H9 (cell line): Measurements from ENCODE around the gene NAXD. TPM values are rescaled to one million over a fixed set of nuclear protein-coding genes. Genes with fewer than 3 reads are reported as not detected.

ENCODE experiments used
- DNase-seq: peaks from one replicate; pipeline ENCODE4 v3.0.0-alpha.2; 2017
- H2AFZ ChIP-seq: one replicate; pipeline ENCODE4 v1.6.1; 2013; ENCODE audit warnings: mild to moderate bottlenecking, low read length, control low read depth, moderate library complexity
- H2AK5ac ChIP-seq: 2 replicates; pipeline ENCODE4 v1.6.1; 2013; ENCODE audit warnings: low read length, control low read depth, mixed read lengths; ENCODE audit not compliant: insufficient read length
- H2BK120ac ChIP-seq: one replicate; pipeline ENCODE4 v1.6.1; 2013; ENCODE audit warnings: low read depth, mild to moderate bottlenecking, low read length, control low read depth, inconsistent platforms; ENCODE audit not compliant: poor library complexity, severe bottlenecking
- H2BK12ac ChIP-seq: 2 replicates; pipeline ENCODE4 v1.6.1; 2013; ENCODE audit warnings: low read length, control low read depth, mixed read lengths, low read depth; ENCODE audit not compliant: insufficient read length
- H2BK15ac ChIP-seq: 2 replicates; pipeline ENCODE4 v1.6.1; 2013; ENCODE audit warnings: low read depth, low read length, control low read depth
- H2BK20ac ChIP-seq: one replicate; pipeline ENCODE4 v1.6.1; 2013; ENCODE audit warnings: low read depth, mild to moderate bottlenecking, low read length, control low read depth, inconsistent platforms; ENCODE audit not compliant: poor library complexity, severe bottlenecking
- H2BK5ac ChIP-seq: 2 replicates; pipeline ENCODE4 v1.6.1; 2013; ENCODE audit warnings: low read length, control low read depth, mixed read lengths; ENCODE audit not compliant: insufficient read length
- H3K14ac ChIP-seq: 2 replicates; pipeline ENCODE4 v1.6.1; 2013; ENCODE audit warnings: low read length, control low read depth; ENCODE audit not compliant: insufficient read depth
- H3K18ac ChIP-seq: 2 replicates; pipeline ENCODE4 v1.6.1; 2013; ENCODE audit warnings: low read depth, mild to moderate bottlenecking, mixed read lengths, low read length, control low read depth; ENCODE audit not compliant: insufficient read length
- H3K23ac ChIP-seq: 2 replicates; pipeline ENCODE4 v1.6.1; 2013; ENCODE audit warnings: low read length, control low read depth, mixed read lengths, low read depth; ENCODE audit not compliant: insufficient read length
- H3K23me2 ChIP-seq: 2 replicates; pipeline ENCODE4 v1.6.1; 2013; ENCODE audit warnings: low read depth, mild to moderate bottlenecking, mixed read lengths, low read length, control low read depth; ENCODE audit not compliant: insufficient read length, poor library complexity, severe bottlenecking
- H3K27ac ChIP-seq: 2 replicates; pipeline ENCODE4 v1.5.1; 2013; ENCODE audit warnings: low read length, control low read depth, mixed read lengths, low read depth; ENCODE audit not compliant: insufficient read length
- H3K27me3 ChIP-seq: 2 replicates; pipeline ENCODE4 v1.6.1; 2013; ENCODE audit warnings: low read length, control low read depth, inconsistent platforms; ENCODE audit not compliant: insufficient read depth
- H3K4ac ChIP-seq: 2 replicates; pipeline ENCODE4 v1.6.1; 2013; ENCODE audit warnings: low read depth, mild to moderate bottlenecking, control low read depth, inconsistent platforms, low read length, moderate library complexity
- H3K4me1 ChIP-seq: 2 replicates; pipeline ENCODE4 v1.6.1; 2013; ENCODE audit warnings: low read length, control low read depth, inconsistent platforms; ENCODE audit not compliant: insufficient read depth
- H3K4me2 ChIP-seq: 2 replicates; pipeline ENCODE4 v1.6.1; 2013; ENCODE audit warnings: low read length, control low read depth, mixed read lengths; ENCODE audit not compliant: insufficient read length, insufficient read depth
- H3K56ac ChIP-seq: 2 replicates; pipeline ENCODE4 v1.6.1; 2013; ENCODE audit warnings: low read depth, mild to moderate bottlenecking, mixed read lengths, low read length, control low read depth; ENCODE audit not compliant: insufficient read length
- H3K79me1 ChIP-seq: 2 replicates; pipeline ENCODE4 v1.6.1; 2013; ENCODE audit warnings: low read depth, mild to moderate bottlenecking, moderate library complexity, low read length, control low read depth, inconsistent platforms; ENCODE audit not compliant: insufficient read depth, poor library complexity, severe bottlenecking
- H3K79me2 ChIP-seq: 2 replicates; pipeline ENCODE4 v1.6.1; 2013; ENCODE audit warnings: low read length, control low read depth, inconsistent platforms; ENCODE audit not compliant: insufficient read depth
- H3K9ac ChIP-seq: 2 replicates; pipeline ENCODE4 v1.6.1; 2013; ENCODE audit warnings: low read length, control low read depth, mixed read lengths; ENCODE audit not compliant: insufficient read length; ENCODE audit errors: extremely low read depth
- H3K9me3 ChIP-seq: one replicate; pipeline ENCODE4 v1.6.1; 2013; ENCODE audit warnings: low read depth, low read length, inconsistent platforms; ENCODE audit not compliant: control insufficient read depth
- H3T11ph ChIP-seq: one replicate; pipeline ENCODE4 v1.6.1; 2013; ENCODE audit warnings: mild to moderate bottlenecking, low read length, control low read depth, inconsistent platforms
- H4K20me1 ChIP-seq: one replicate; pipeline ENCODE4 v1.6.1; 2013; ENCODE audit not compliant: control insufficient read depth, insufficient read length, insufficient read depth
- H4K5ac ChIP-seq: 2 replicates; pipeline ENCODE4 v1.6.1; 2013; ENCODE audit warnings: low read depth, mild to moderate bottlenecking, mixed read lengths, low read length, control low read depth; ENCODE audit not compliant: insufficient read length
- H4K8ac ChIP-seq: replicated peaks from 2 replicates; pipeline ENCODE4 v1.6.1; 2013; ENCODE audit warnings: low read length, control low read depth, mixed read lengths, low read depth; ENCODE audit not compliant: insufficient read length
- H4K91ac ChIP-seq: 2 replicates; pipeline ENCODE4 v1.6.1; 2013; ENCODE audit warnings: low read depth, mild to moderate bottlenecking, moderate library complexity, mixed read lengths, low read length, control low read depth; ENCODE audit not compliant: insufficient read length
- H3K27ac Mint-ChIP-seq, 3 experiments: 2 replicates in 2 of 3; 3 replicates in 1 of 3; pipeline ENCODE4 v1.8.0; 2020 to 2021; ENCODE audit warnings: mixed read lengths in 3 of 3, mild to moderate bottlenecking in 1 of 3, moderate library complexity in 1 of 3
- H3K27me3 Mint-ChIP-seq: 2 replicates; pipeline ENCODE4 v1.8.0; 2021; ENCODE audit warnings: low read depth, mild to moderate bottlenecking, moderate library complexity, mixed read lengths
- H3K36me3 Mint-ChIP-seq, 3 experiments: 2 replicates in 2 of 3; 3 replicates in 1 of 3; pipeline ENCODE4 v1.8.0; 2020 to 2021; ENCODE audit warnings: low read depth in 3 of 3, mixed read lengths in 3 of 3; ENCODE audit not compliant: insufficient read depth in 1 of 3
- H3K4me1 Mint-ChIP-seq, 2 experiments: 2 replicates each; pipeline ENCODE4 v1.8.0; 2020; ENCODE audit warnings: mixed read lengths in 2 of 2
- H3K4me3 Mint-ChIP-seq, 2 experiments: 2 replicates in 1 of 2; 3 replicates in 1 of 2; pipeline ENCODE4 v1.8.0; 2020 to 2021; ENCODE audit warnings: mild to moderate bottlenecking in 2 of 2, mixed read lengths in 2 of 2, moderate library complexity in 1 of 2
- H3K9me3 Mint-ChIP-seq, 2 experiments: 2 replicates in 1 of 2; 3 replicates in 1 of 2; pipeline ENCODE4 v1.8.0; 2020; ENCODE audit warnings: mild to moderate bottlenecking in 2 of 2, mixed read lengths in 2 of 2, moderate library complexity in 1 of 2
- CTCF ChIP-seq: fragments of 200-600 bp; sonication (generic); conservative IDR thresholded peaks from 3 replicates; pipeline ENCODE4 v1.8.0; 2021; ENCODE audit warnings: antibody characterized with exemption, mild to moderate bottlenecking
- WGBS: extraction: QIAGEN DNeasy Blood & Tissue Kit; methylation state at CpG from one replicate; pipeline ENCODE4 v1.1.7; 2013; ENCODE audit warnings: missing lambda C conversion rate, low lambda C conversion rate, mixed read lengths; ENCODE audit not compliant: insufficient read length; ENCODE audit errors: extremely low coverage; 5-methylcytosine and 5-hydroxymethylcytosine counted together
- total RNA-seq: library from RNA; stranded (reverse); gene quantifications from 2 replicates; pipeline ENCODE4 v1.2.1, GENCODE V29; 2021

The NAXD gene
- total RNA-seq, 1 experiment from 2014 or later, result 25.5 TPM

- H4K91ac ChIP-seq, result no peak overlapping the region
- no peaks in the 10 kb centered on the region for H3K9me3 ChIP-seq
- no peak overlapping the region for H3K56ac ChIP-seq
- H2AFZ ChIP-seq, result no peak overlapping the region
- H3K79me2 ChIP-seq, result no peaks in the 10 kb centered on the region
- Mint-ChIP-seq H3K27ac (0 out of 7 replicates have a peak overlapping the region, but pooled peaks of 1 of the 3 experiments have one; percentile 26), H3K36me3 (peaks cover 2 to 20% (median 13%) of the 10 kb centered on the region in 3 experiments; a peak in 6 of 7 replicates), H3K4me1 (peaks cover 2 to 8% of the 10 kb centered on the region in 2 experiments), H3K9me3 (no peaks in the 10 kb centered on the region), H3K4me3 (no peak overlapping the region), H3K27me3 (no peaks in the 10 kb centered on the region)
- no peak overlapping the region for H3K23ac ChIP-seq
- H4K5ac ChIP-seq, result no peak overlapping the region
- H2BK12ac ChIP-seq, result no peak overlapping the region
- no peak overlapping the region for H3K9ac ChIP-seq
- H3K23me2 ChIP-seq, result no peaks in the 10 kb centered on the region
- DNase-seq, result no peak
- no peak overlapping the region for H2AK5ac ChIP-seq
- WGBS, result no CpG with 5 or more reads among the region's 14 CpGs
- H3K4ac ChIP-seq, result no peak overlapping the region
- H3K79me1 ChIP-seq, result no peaks in the 10 kb centered on the region
- no peak overlapping the region for H2BK20ac ChIP-seq
- H3K4me1 ChIP-seq, result peaks cover 2% of the 10 kb centered on the region; the same call in 1 of the 2 replicates
- H3K14ac ChIP-seq, result no peak overlapping the region; the same call in 1 of the 2 replicates
- no peak overlapping the region for H3K4me2 ChIP-seq
- no peak overlapping the region for H3K18ac ChIP-seq
- H2BK15ac ChIP-seq, result no peak overlapping the region
- no peak overlapping the region for H4K8ac ChIP-seq
- H2BK5ac ChIP-seq, result no peak overlapping the region
- H3K27me3 ChIP-seq, result no peaks in the 10 kb centered on the region
- no peak for TF ChIP-seq CTCF
- H2BK120ac ChIP-seq, result no peak overlapping the region
- H3K27ac ChIP-seq, result no peak overlapping the region
- H3T11ph ChIP-seq, result no peak overlapping the region
- peaks cover 2% of the 10 kb centered on the region for H4K20me1 ChIP-seq
These were observed 35.1 kb downstream of the NAXD start for GRCh38 chr13:110650436-110650835.
